NCI-H146 treated with DMSO at 0.1 percent for 48 hours (cell line): Measurements from ENCODE around the gene CLK3.

Source experiments
- DNase-seq: peaks from one replicate; lab custom pipeline; 2025; ENCODE audit not compliant: unreplicated experiment; lab: John Stamatoyannopoulos, UW

The CLK3 gene

GRCh38 chr15:74603026-74603788 is 12.4 kb upstream of the CLK3 start:
- no peak for DNase-seq

GRCh38 chr15:74603789-74604705 is 11.6 kb upstream of the CLK3 start:
- no peak for DNase-seq

GRCh38 chr15:74604983-74605794 is 10.4 kb upstream of the CLK3 start:
- DNase-seq: peak; percentile 63

- DNase-seq: no peak
Observed at GRCh38 chr15:74605795-74606150, 9.9 kb upstream of the CLK3 start.

GRCh38 chr15:74608786-74609185 is 6.8 kb upstream of the CLK3 start:
- DNase-seq: no peak

- no peak for DNase-seq
Observed at GRCh38 chr15:74609938-74610301, 5.7 kb upstream of the CLK3 start.

- no peak for DNase-seq
Observed at GRCh38 chr15:74610302-74610951, 5.2 kb upstream of the CLK3 start.

- no peak for DNase-seq
Observed at GRCh38 chr15:74611341-74611740, 4.3 kb upstream of the CLK3 start.

- DNase-seq: no peak
Observed at GRCh38 chr15:74611834-74612233, 3.8 kb upstream of the CLK3 start.

GRCh38 chr15:74612677-74613076 is 3.0 kb upstream of the CLK3 start:
- DNase-seq: no peak

- no peak for DNase-seq
Observed at GRCh38 chr15:74613089-74613952, 2.3 kb upstream of the CLK3 start.

GRCh38 chr15:74613953-74614743 is 1.5 kb upstream of the CLK3 start:
- DNase-seq: no peak

GRCh38 chr15:74614744-74615507 is 710 bp upstream of the CLK3 start:
- peak; percentile 20 for DNase-seq

GRCh38 chr15:74616366-74616939 is 817 bp downstream of the CLK3 start:
- DNase-seq: no peak

- no peak for DNase-seq
Observed at GRCh38 chr15:74616996-74617395, 1.4 kb downstream of the CLK3 start.

GRCh38 chr15:74618841-74619596 is 3.4 kb downstream of the CLK3 start:
- no peak for DNase-seq

- no peak for DNase-seq
Observed at GRCh38 chr15:74619916-74620635, 4.4 kb downstream of the CLK3 start.
